ENCODE results near the gene NHEJ1.

NHEJ1 gene

GRCh38 chr2:219087361-219087760 lies 73.3 kb downstream of the NHEJ1 start:
- DNase-seq (ENCODE audit: low spot score): no peak

- DNase-seq (ENCODE audit: low spot score): no peak
These were observed 74.4 kb downstream of the NHEJ1 start for GRCh38 chr2:219086196-219086595.

- no peak for DNase-seq (ENCODE audit: low spot score)
These were observed 75.8 kb downstream of the NHEJ1 start for GRCh38 chr2:219084791-219085190.

GRCh38 chr2:219082332-219082958 lies 78.2 kb downstream of the NHEJ1 start:
- no peak for DNase-seq (ENCODE audit: low spot score)

DNA sequence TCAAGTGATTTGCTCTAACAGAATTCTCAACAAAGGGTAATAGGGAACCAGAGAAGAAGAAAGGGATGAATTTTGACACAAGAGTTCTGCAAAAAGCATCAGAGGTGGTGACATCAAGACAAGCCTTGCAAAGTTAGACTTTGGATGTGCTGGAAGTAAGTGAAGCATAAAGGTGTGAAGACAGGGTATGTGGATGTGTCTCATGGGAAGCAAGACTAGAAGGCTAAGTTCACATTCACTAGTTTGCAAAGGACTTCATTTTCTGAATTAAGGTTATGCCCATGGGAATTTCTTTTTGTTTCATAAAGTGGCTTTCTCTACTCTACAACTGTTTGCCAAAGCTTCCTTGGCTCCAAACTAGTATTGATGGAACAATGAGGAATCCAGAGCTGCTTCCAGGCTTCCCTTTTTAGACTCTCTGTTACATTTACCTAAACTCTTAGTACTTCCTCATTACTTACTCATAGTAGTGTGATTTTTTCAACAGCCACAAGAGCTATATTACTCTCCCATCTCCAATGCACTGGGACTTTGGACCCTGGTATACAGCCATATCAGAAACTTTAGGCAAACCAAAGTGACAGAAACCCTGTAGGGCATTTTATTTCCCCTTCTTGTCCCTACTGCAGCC lies 78.8 kb downstream of the NHEJ1 start:
- DNase-seq (ENCODE audit: low spot score): no peak

GRCh38 chr2:219081096-219081495 lies 79.5 kb downstream of the NHEJ1 start:
- no peak for DNase-seq (ENCODE audit: low spot score)

GRCh38 chr2:219079417-219079816 lies 81.2 kb downstream of the NHEJ1 start:
- DNase-seq (ENCODE audit: low spot score): peak; percentile 38

- no peak for DNase-seq (ENCODE audit: low spot score)
These were observed 81.7 kb downstream of the NHEJ1 start for GRCh38 chr2:219078951-219079350.

GRCh38 chr2:219078126-219078525 lies 82.5 kb downstream of the NHEJ1 start:
- DNase-seq (ENCODE audit: low spot score): no peak

DNA sequence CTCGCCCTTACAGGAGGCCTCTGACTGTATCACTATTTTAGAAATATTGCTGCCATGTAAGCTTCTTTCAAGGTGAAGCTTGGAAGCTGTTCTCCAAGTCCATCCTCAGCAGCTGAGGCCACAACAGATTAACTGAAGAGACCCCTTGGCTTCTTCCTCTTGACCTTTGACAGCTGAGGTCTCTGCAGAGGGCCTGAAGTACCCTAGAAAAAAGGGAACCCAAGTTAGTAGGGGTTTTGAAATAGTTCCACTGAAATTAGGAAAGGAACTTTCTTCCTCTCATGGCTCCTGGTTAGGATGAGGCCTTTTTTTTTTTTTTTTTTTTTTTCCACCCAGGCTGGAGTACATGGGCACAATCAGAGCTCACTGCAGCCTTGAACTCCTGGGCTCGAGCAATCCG lies 84.4 kb downstream of the NHEJ1 start:
- no peak for DNase-seq (ENCODE audit: low spot score)

DNA sequence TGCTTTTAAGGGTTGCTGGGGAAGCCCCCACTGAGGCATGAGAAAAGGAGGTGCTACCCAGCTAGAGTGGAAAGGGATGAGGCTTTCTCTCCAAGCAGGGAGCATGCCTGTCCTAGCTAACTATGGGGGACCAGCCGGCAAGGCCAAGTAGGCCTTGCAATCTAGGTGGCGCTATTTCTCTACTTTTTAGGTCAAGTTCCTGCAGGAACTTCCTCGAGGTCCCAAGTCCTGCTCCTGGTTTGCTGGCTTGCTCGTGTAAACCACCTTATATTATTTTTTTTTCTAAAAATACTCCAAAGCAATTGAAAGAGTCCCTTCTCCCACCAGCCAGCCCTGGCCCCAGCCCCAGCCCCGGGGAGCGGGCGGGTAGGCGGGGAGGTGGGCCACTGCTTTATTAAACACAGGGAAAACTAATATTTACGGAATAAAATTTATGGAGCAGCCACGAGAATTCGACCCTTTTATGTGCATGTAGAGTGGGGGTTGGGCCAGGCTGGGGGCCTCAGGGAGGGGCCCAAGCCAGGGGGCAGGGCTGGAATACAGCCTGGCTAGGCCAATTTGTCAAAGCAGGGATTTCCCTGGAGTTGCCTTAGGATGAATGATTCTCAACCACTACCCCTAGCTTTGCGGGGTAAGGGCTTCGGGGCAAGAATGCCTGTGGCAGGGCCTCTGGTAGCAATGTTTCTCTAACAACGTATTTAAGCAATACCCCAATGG lies 87.0 kb downstream of the NHEJ1 start:
- DNase-seq (ENCODE audit: low spot score): peak; percentile 62

DNA sequence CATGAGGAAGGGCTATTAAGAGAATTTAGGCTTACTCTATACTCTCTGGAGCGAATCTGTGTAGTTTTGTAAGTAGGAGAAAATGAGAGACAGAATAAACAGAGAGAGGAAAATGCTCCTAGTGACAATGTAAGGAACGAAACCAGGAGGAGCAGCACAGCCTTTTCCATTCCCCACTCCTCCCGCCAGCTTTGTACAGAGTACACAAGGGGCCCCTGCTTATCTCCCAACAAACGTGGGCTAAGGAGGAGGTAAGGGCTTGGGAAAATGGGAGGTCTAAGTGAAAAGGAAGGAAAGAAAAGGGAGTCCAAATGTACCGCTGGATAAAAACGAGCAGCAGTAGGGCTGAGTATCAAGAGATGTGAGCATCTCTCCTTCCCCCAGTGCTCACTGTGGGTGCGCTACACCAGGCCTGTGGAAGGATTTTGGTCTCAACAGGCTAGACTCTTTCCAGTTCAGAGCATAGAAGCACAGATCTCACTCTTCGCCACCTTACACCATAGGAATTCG lies 87.8 kb downstream of the NHEJ1 start:
- no peak for DNase-seq (ENCODE audit: low spot score)

DNA sequence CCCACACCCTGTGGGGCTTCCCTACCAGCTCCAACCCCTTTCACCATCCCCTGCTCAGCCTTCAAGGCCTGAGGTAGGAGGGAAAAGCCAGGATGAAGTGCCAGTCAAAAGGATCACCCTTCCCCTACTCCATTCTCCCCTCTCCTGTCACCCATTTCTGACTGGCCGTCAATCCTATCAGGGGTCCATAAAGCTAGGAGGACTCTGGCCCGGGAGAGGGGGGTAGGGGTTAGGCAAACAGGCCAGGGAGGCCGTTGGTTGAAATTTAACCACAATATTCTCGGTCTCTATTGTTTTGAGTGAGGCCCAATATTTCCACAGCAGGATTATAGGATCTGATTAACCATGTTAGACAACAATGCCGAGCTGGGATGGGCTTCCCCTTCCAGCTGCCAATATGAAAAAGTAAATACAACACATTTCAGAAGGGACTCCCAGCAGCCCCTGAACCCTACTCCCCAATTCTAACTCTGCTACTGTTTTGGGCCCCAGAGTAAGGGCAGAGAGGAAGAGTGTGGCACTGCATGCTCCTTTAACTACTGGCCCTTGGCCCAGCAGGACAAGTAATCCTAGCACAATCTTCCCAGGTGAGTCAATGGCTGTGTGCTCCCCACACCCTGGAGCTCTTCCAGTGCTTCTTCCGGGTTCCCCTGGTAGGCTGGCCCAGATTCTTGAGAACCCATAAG lies 89.3 kb downstream of the NHEJ1 start:
- DNase-seq (ENCODE audit: low spot score): peak; percentile 38

DNA sequence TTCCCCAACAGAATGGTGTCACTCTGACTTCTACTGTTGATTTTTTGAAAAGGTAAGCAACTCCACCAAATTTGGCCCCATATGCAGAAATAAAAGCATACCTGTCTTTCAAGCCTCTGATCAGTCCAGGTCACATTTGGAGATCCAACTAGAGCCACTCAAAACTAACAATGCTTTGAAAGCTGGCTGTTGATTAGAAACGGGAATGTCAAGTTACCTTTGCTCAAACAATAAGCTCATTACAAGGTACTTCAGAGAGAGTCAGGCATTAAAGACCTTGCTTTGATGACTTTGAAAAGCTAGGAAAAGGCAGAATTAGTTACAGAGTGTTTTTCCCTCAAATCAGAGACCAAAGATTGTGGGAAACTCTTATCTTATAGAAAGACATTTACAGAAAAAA lies 95.1 kb downstream of the NHEJ1 start:
- no peak for DNase-seq (ENCODE audit: low spot score)

DNA sequence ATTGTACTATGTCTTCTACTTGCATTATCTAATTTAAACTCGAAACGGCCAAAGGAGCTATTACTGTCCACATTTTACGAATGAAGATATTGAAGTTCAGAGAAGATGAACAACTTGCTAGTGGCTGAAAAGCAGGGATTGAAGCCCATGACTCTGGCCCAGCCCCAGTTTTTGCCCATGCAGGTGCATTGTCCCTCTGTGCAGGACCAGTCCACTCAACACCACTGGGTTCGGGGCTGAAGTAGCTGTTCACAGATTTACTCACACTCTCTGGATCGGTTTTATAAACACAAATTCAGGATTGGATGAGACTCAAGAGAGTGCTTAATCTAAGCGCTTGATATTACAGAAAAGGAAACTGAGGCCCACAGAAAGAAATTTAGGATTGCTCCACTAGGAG lies 98.5 kb downstream of the NHEJ1 start:
- DNase-seq (ENCODE audit: low spot score): no peak

GRCh38 chr2:219060821-219061791 lies 99.5 kb downstream of the NHEJ1 start, which contains the start of gene IHH:
Gene IHH, minus strand, starts transcription at chr2:219060921. Its CDS starts 454 bp downstream, at chr2:219060467.
- DNase-seq (ENCODE audit: low spot score): peak; percentile 18

GRCh38 chr2:219059725-219060682 lies 100.6 kb downstream of the NHEJ1 start:
- no peak for DNase-seq (ENCODE audit: low spot score)

GRCh38 chr2:219059375-219059724 lies 101.3 kb downstream of the NHEJ1 start:
- DNase-seq (ENCODE audit: low spot score): no peak

GRCh38 chr2:219058541-219059374 lies 101.9 kb downstream of the NHEJ1 start:
- DNase-seq (ENCODE audit: low spot score): peak; percentile 61

All from AG08395 (cell line).